BLaER1 (cell line): ENCODE results near the gene CCDC174.

Experiments
- H3K27ac ChIP-seq: shearing (Covaris generic); formaldehyde crosslinking; 2 replicates; pipeline ENCODE4 v1.8.1; 2022
- H3K27me3 ChIP-seq: shearing (Covaris generic); formaldehyde crosslinking; 2 replicates; pipeline ENCODE4 v1.8.1; 2022
- H3K36me3 ChIP-seq: shearing (Covaris generic); formaldehyde crosslinking; 2 replicates; pipeline ENCODE4 v1.8.1; 2022
- H3K4me1 ChIP-seq: shearing (Covaris generic); formaldehyde crosslinking; 2 replicates; pipeline ENCODE4 v1.8.1; 2022
- H3K4me2 ChIP-seq: shearing (Covaris generic); formaldehyde crosslinking; 2 replicates; pipeline ENCODE4 v1.8.1; 2022
- H3K4me3 ChIP-seq: shearing (Covaris generic); formaldehyde crosslinking; 2 replicates; pipeline ENCODE4 v1.8.1; 2022
- H3K9ac ChIP-seq: shearing (Covaris generic); formaldehyde crosslinking; 2 replicates; pipeline ENCODE4 v1.8.1; 2022
- H3K9me3 ChIP-seq: shearing (Covaris generic); formaldehyde crosslinking; 2 replicates; pipeline ENCODE4 v1.8.1; 2022
- H4K20me1 ChIP-seq: shearing (Covaris generic); formaldehyde crosslinking; 2 replicates; pipeline ENCODE4 v1.8.1; 2022
- Cebpa-rat ChIP-seq: shearing (Covaris generic); IDR thresholded peaks from 2 replicates; pipeline ENCODE4 v1.8.1; 2022

The CCDC174 gene

DNA sequence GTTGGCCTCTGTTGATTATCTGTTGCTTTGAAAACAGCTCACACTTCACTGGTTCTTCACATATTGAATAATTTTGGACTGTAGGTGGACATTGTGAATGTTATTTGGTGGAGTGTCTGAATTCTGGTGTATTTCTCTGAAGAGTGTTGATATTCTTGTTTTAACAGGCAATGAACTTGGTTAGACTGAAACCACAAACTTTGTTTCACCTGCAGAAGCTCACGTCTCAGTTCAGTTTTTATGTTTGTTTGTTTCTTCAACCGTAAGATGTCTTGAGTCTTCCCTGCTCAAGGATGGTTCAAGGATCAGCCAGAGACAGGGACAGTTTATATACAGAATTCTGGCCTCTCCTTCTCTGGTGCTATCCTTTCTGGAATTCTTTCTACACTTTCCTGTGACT, 67.0 kb downstream of the CCDC174 start:
- Histone ChIP-seq H3K27ac (no peak overlapping the region), H3K27me3 (no peaks in the 10 kb centered on the region), H3K9me3 (no peaks in the 10 kb centered on the region), H3K9ac (no peak overlapping the region), H3K36me3 (no peaks in the 10 kb centered on the region), H3K4me3 (no peak overlapping the region), H3K4me2 (no peak overlapping the region), H4K20me1 (no peaks in the 10 kb centered on the region), H3K4me1 (no peaks in the 10 kb centered on the region)
- no peak for TF ChIP-seq Cebpa-rat

DNA sequence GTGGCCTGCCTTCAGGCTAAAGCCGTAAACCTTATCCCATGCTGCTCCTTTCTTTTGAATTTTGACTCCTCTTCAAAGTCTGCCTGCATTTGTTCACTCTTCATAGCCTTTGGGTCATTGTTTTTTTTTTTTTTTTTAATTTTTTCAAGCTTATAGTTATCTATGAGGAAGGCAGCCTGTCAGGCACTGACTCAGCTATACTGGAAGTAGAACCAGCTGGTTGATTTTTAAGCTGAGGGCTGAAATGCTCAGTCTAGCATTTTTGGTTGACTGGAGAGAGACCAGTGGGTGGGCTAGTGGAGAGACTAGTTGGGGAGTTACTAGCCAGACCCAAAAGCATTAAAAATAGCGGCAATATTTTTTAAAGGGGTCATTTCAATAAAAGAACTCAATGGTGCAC, 67.4 kb downstream of the CCDC174 start:
- Histone ChIP-seq H3K9ac (no peak overlapping the region), H3K4me2 (no peak overlapping the region), H4K20me1 (no peaks in the 10 kb centered on the region), H3K4me1 (no peaks in the 10 kb centered on the region), H3K27me3 (no peaks in the 10 kb centered on the region), H3K36me3 (no peaks in the 10 kb centered on the region), H3K27ac (no peak overlapping the region), H3K9me3 (no peaks in the 10 kb centered on the region), H3K4me3 (no peak overlapping the region)
- no peak for TF ChIP-seq Cebpa-rat

DNA sequence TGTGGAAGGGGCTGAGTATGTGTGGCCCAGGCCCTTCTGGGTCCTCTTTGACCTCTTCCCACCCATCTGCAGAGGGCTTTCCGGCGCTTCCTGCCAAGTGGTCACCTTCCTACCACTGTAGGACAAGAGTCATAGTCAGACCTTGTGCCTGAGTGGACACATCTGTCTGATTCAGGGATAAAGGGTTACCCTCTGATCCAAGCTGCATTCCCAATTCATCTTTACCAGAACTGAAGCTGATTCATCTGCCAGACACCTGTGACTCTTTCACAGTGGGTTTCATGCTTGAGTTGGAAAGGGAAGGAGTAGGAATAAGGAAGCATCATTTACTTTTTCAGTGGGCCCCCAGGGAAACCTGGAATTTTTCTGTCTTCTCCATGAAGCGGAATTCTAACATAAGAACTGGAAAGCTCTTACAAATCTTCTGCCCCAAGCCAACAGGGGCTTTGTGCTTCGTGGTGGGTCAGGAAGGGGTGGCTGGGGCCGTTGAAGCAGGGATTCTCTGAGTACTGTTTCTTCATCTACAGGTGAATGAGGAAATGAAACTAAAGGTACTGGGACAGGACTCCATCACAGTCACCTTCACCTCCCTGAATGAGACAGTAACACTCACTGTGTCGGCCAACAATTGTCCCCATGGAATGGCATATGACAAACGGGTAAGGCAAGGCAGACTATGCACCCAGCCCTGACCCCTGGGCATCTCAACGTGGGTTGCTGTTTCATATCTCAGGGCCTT, 69.7 kb downstream of the CCDC174 start:
- Histone ChIP-seq H3K36me3 (no peaks in the 10 kb centered on the region), H3K9me3 (no peaks in the 10 kb centered on the region), H3K9ac (no peak overlapping the region), H3K27ac (no peak overlapping the region), H4K20me1 (no peaks in the 10 kb centered on the region), H3K4me3 (no peak overlapping the region), H3K4me1 (no peaks in the 10 kb centered on the region), H3K27me3 (no peaks in the 10 kb centered on the region), H3K4me2 (no peak overlapping the region)
- TF ChIP-seq Cebpa-rat: no peak
